Prostate gland (tissue), 2 donors: ENCODE measurements around the gene MINDY1.

Experiments used
- CTCF ChIP-seq, 4 experiments: fragments of 200-600 bp in 2 of 4; fragments of 450-650 bp in 2 of 4; sonication (generic) in 2 of 4; IDR thresholded peaks; 1 replicate in 3 of 4; 2 replicates in 1 of 4; pipeline ENCODE4 v1.5.1; 2016 to 2019; ENCODE audit warnings: antibody characterized with exemption in 4 of 4, mild to moderate bottlenecking in 2 of 4, moderate library complexity in 2 of 4
- POLR2A ChIP-seq: fragments of 450-650 bp; IDR thresholded peaks from one replicate; pipeline ENCODE4 v1.6.1; 2016; ENCODE audit warnings: antibody characterized with exemption, mild to moderate bottlenecking
- POLR2AphosphoS5 ChIP-seq: sonication (generic); formaldehyde crosslinking; IDR thresholded peaks from one replicate; pipeline ENCODE4 v1.6.1; 2017; ENCODE audit warnings: antibody characterized with exemption

GRCh38 chr1:151013518-151013917, 6.8 kb upstream of the MINDY1 start:
- TF ChIP-seq CTCF (IDR thresholded peaks at IDR 0.05): no peak
- no peak for TF ChIP-seq POLR2AphosphoS5
- no peak for TF ChIP-seq POLR2A
